IPS-15b (cell line): Measurements from ENCODE around the gene POPDC3.
A peak's percentile ranks its signal among the peaks of the same experiment; 100 is the strongest.
"Not testable (repeated sequence)": the region's sequence is repeated elsewhere in the genome, so short reads cannot be mapped to it uniquely, and the experiment has no call there.

Experiments
- H3K27me3 ChIP-seq: one replicate; pipeline ENCODE4 v1.6.1; 2013; ENCODE audit warnings: low read length; ENCODE audit not compliant: control insufficient read depth, insufficient read depth
- H3K36me3 ChIP-seq: one replicate; pipeline ENCODE4 v1.6.1; 2013; ENCODE audit warnings: low read length; ENCODE audit not compliant: control insufficient read depth, insufficient read depth
- H3K4me1 ChIP-seq: one replicate; pipeline ENCODE4 v1.6.1; 2013; ENCODE audit warnings: mild to moderate bottlenecking, low read length; ENCODE audit not compliant: control insufficient read depth, insufficient read depth
- H3K4me3 ChIP-seq: one replicate; pipeline ENCODE4 v1.5.1; 2013; ENCODE audit warnings: low read depth, low read length
- H3K9ac ChIP-seq: one replicate; pipeline ENCODE4 v1.6.1; 2013; ENCODE audit warnings: low read depth, mild to moderate bottlenecking, low read length
- H3K9me3 ChIP-seq: one replicate; pipeline ENCODE4 v1.6.1; 2013; ENCODE audit warnings: mild to moderate bottlenecking, low read length; ENCODE audit not compliant: control insufficient read depth, insufficient read depth

POPDC3 gene

GRCh38 chr6:105172515-105172914 is 7.3 kb downstream of the POPDC3 start:
- H3K4me3 ChIP-seq, H3K27me3 ChIP-seq, H3K9ac ChIP-seq, H3K36me3 ChIP-seq, H3K9me3 ChIP-seq, H3K4me1 ChIP-seq: not testable (repeated sequence)

- no peaks in the 10 kb centered on the region for H3K9me3 ChIP-seq
- no peaks in the 10 kb centered on the region for H3K4me1 ChIP-seq
- no peak overlapping the region for H3K9ac ChIP-seq
- H3K4me3 ChIP-seq = no peak overlapping the region
- no peaks in the 10 kb centered on the region for H3K36me3 ChIP-seq
- no peaks in the 10 kb centered on the region for H3K27me3 ChIP-seq
Measured at GRCh38 chr6:105170059-105170458, 9.8 kb downstream of the POPDC3 start.

- Histone ChIP-seq H3K9me3 (no peaks in the 10 kb centered on the region), H3K4me3 (no peak overlapping the region), H3K36me3 (no peaks in the 10 kb centered on the region), H3K9ac (no peak overlapping the region), H3K27me3 (no peaks in the 10 kb centered on the region), H3K4me1 (peaks cover 6% of the 10 kb centered on the region)
Measured at GRCh38 chr6:105167914-105168313, 11.9 kb downstream of the POPDC3 start.

- H3K36me3 ChIP-seq = no peaks in the 10 kb centered on the region
- H3K27me3 ChIP-seq = no peaks in the 10 kb centered on the region
- peaks cover 6% of the 10 kb centered on the region for H3K4me1 ChIP-seq
- H3K4me3 ChIP-seq = no peak overlapping the region
- no peaks in the 10 kb centered on the region for H3K9me3 ChIP-seq
- H3K9ac ChIP-seq = no peak overlapping the region
Measured at GRCh38 chr6:105164418-105164817, 15.4 kb downstream of the POPDC3 start.

- H3K27me3 ChIP-seq = no peaks in the 10 kb centered on the region
- no peaks in the 10 kb centered on the region for H3K9me3 ChIP-seq
- no peaks in the 10 kb centered on the region for H3K36me3 ChIP-seq
- H3K4me3 ChIP-seq = no peak overlapping the region
- H3K9ac ChIP-seq = no peak overlapping the region
- H3K4me1 ChIP-seq = peaks cover 6% of the 10 kb centered on the region
Measured at GRCh38 chr6:105163183-105163582, 16.6 kb downstream of the POPDC3 start.

GRCh38 chr6:105162377-105162776 is 17.4 kb downstream of the POPDC3 start:
- peaks cover 6% of the 10 kb centered on the region for H3K4me1 ChIP-seq

GRCh38 chr6:105161421-105161820 is 18.4 kb downstream of the POPDC3 start:
- no peaks in the 10 kb centered on the region for H3K36me3 ChIP-seq
- peaks cover 6% of the 10 kb centered on the region for H3K4me1 ChIP-seq
- no peak overlapping the region for H3K9ac ChIP-seq
- H3K27me3 ChIP-seq = no peaks in the 10 kb centered on the region
- no peaks in the 10 kb centered on the region for H3K9me3 ChIP-seq
- H3K4me3 ChIP-seq = no peak overlapping the region

More at GRCh38 chr6:105162377-105162776, 17.4 kb downstream of the POPDC3 start:
- H3K9ac ChIP-seq = no peak overlapping the region
- no peaks in the 10 kb centered on the region for H3K9me3 ChIP-seq
- H3K36me3 ChIP-seq = no peaks in the 10 kb centered on the region
- H3K4me3 ChIP-seq = no peak overlapping the region
- H3K27me3 ChIP-seq = no peaks in the 10 kb centered on the region

- H3K36me3 ChIP-seq = no peaks in the 10 kb centered on the region
- H3K9me3 ChIP-seq = no peaks in the 10 kb centered on the region
- no peak overlapping the region for H3K4me3 ChIP-seq
- no peaks in the 10 kb centered on the region for H3K27me3 ChIP-seq
- no peak overlapping the region for H3K9ac ChIP-seq
- no peaks in the 10 kb centered on the region for H3K4me1 ChIP-seq
Measured at GRCh38 chr6:105153676-105154075, 26.1 kb downstream of the POPDC3 start.

GRCh38 chr6:105152880-105153279 is 26.9 kb downstream of the POPDC3 start:
- Histone ChIP-seq H3K9ac (no peak overlapping the region), H3K27me3 (no peaks in the 10 kb centered on the region), H3K4me3 (no peak overlapping the region), H3K9me3 (no peaks in the 10 kb centered on the region), H3K36me3 (no peaks in the 10 kb centered on the region), H3K4me1 (no peaks in the 10 kb centered on the region)

- Histone ChIP-seq H3K9ac (no peak overlapping the region), H3K36me3 (no peaks in the 10 kb centered on the region), H3K4me1 (no peaks in the 10 kb centered on the region), H3K27me3 (no peaks in the 10 kb centered on the region), H3K9me3 (no peaks in the 10 kb centered on the region), H3K4me3 (no peak overlapping the region)
Measured at GRCh38 chr6:105151644-105152043, 28.2 kb downstream of the POPDC3 start.

- H3K4me1 ChIP-seq = peaks cover 2% of the 10 kb centered on the region
- H3K9me3 ChIP-seq = no peaks in the 10 kb centered on the region
- no peak overlapping the region for H3K4me3 ChIP-seq
- H3K36me3 ChIP-seq = no peaks in the 10 kb centered on the region
- no peak overlapping the region for H3K9ac ChIP-seq
- H3K27me3 ChIP-seq = peaks cover 31% of the 10 kb centered on the region
Measured at GRCh38 chr6:105138141-105138540, 41.7 kb downstream of the POPDC3 start.

- Histone ChIP-seq H3K9me3 (no peaks in the 10 kb centered on the region), H3K9ac (no peak overlapping the region), H3K36me3 (no peaks in the 10 kb centered on the region), H3K4me3 (peak overlapping the region; percentile 57), H3K4me1 (peaks cover 2% of the 10 kb centered on the region), H3K27me3 (peaks cover 31% of the 10 kb centered on the region)
Measured at GRCh38 chr6:105137388-105137787, 42.4 kb downstream of the POPDC3 start.
